ENCODE measurements around the gene AFAP1L2.

Gene AFAP1L2

GRCh38 chr10:114261076-114261475 lies 143.2 kb downstream of the AFAP1L2 start:
- no peak for DNase-seq

- DNase-seq = no peak
Measured at GRCh38 chr10:114260366-114260765, 143.9 kb downstream of the AFAP1L2 start.

GRCh38 chr10:114259824-114260223 lies 144.5 kb downstream of the AFAP1L2 start:
- DNase-seq = no peak

- no peak for DNase-seq
Measured at GRCh38 chr10:114258274-114258840, 145.9 kb downstream of the AFAP1L2 start.

GRCh38 chr10:114257498-114257897 lies 146.8 kb downstream of the AFAP1L2 start:
- DNase-seq = no peak

- DNase-seq = no peak
Measured at GRCh38 chr10:114256822-114257221, 147.5 kb downstream of the AFAP1L2 start.

- DNase-seq = no peak
Measured at GRCh38 chr10:114256008-114256765, 148.1 kb downstream of the AFAP1L2 start.

GRCh38 chr10:114255227-114255626 lies 149.1 kb downstream of the AFAP1L2 start:
- DNase-seq = no peak

- no peak for DNase-seq
Measured at GRCh38 chr10:114252883-114253282, 151.4 kb downstream of the AFAP1L2 start.

- DNase-seq = no peak
Measured at GRCh38 chr10:114252092-114252491, 152.2 kb downstream of the AFAP1L2 start.

GRCh38 chr10:114250716-114251115 lies 153.6 kb downstream of the AFAP1L2 start:
- no peak for DNase-seq

- DNase-seq = no peak
Measured at GRCh38 chr10:114250236-114250635, 154.1 kb downstream of the AFAP1L2 start.

- no peak for DNase-seq
Measured at GRCh38 chr10:114246679-114247305, 157.5 kb downstream of the AFAP1L2 start.

GRCh38 chr10:114245121-114245791 lies 159.0 kb downstream of the AFAP1L2 start:
- DNase-seq = no peak

All from NK-92 treated with Interleukin-12 subunit alpha and Interleukin-12 subunit beta, amount 100 ng/mL, for 24 hours (cell line).